HepG2 (cell line): ENCODE measurements around the gene SFT2D2. TPM values are rescaled to one million over a fixed set of nuclear protein-coding genes. Genes with fewer than 3 reads are reported as not detected.

ENCODE experiments used
- GPBP1L1 ChIP-seq: sonication (generic); formaldehyde crosslinking; IDR thresholded peaks from 2 replicates; pipeline ENCODE4 v1.5.0; 2020; ENCODE audit warnings: mild to moderate bottlenecking, missing genetic modification reagents
- HNF1B ChIP-seq: sonication (generic); formaldehyde crosslinking; IDR thresholded peaks from 2 replicates; pipeline ENCODE4 v1.5.1; 2020; ENCODE audit warnings: mild to moderate bottlenecking, moderate library complexity, missing genetic modification reagents
- HOMEZ ChIP-seq: IDR thresholded peaks from 2 replicates; pipeline ENCODE4 v1.6.1; 2016; ENCODE audit warnings: low read depth
- PPARG ChIP-seq: conservative IDR thresholded peaks from 2 replicates; pipeline ENCODE4 v1.6.1; 2016; ENCODE audit warnings: missing biosample characterization, missing genetic modification reagents
- REPIN1 ChIP-seq: sonication (generic); formaldehyde crosslinking; IDR thresholded peaks from 2 replicates; pipeline ENCODE4 v1.8.0; 2022; ENCODE audit warnings: missing genetic modification reagents, low read depth, mild to moderate bottlenecking, borderline replicate concordance
- RFX3 ChIP-seq: IDR thresholded peaks from 2 replicates; pipeline ENCODE4 v1.6.1; 2016; ENCODE audit warnings: missing biosample characterization, missing genetic modification reagents
- TSC22D2 ChIP-seq: sonication (generic); formaldehyde crosslinking; IDR thresholded peaks from 2 replicates; pipeline ENCODE4 v1.5.1; 2020; ENCODE audit warnings: missing genetic modification reagents, mild to moderate bottlenecking, borderline replicate concordance
- ZC3H13 ChIP-seq: sonication (generic); formaldehyde crosslinking; IDR thresholded peaks from 2 replicates; pipeline ENCODE4 v1.8.1; 2023; ENCODE audit warnings: mild to moderate bottlenecking, missing genetic modification reagents, moderate library complexity
- ZFP91 ChIP-seq: sonication (generic); formaldehyde crosslinking; IDR thresholded peaks from 2 replicates; pipeline ENCODE4 v1.9.0; 2022; ENCODE audit warnings: missing genetic modification reagents, mild to moderate bottlenecking, borderline replicate concordance
- ZNF121 ChIP-seq: sonication (generic); formaldehyde crosslinking; IDR thresholded peaks from 2 replicates; pipeline ENCODE4 v1.5.0; 2020; ENCODE audit warnings: mild to moderate bottlenecking, missing genetic modification reagents
- ZNF235 ChIP-seq: sonication (generic); formaldehyde crosslinking; IDR thresholded peaks from 2 replicates; pipeline ENCODE4 v1.8.1; 2023; ENCODE audit warnings: mild to moderate bottlenecking, missing genetic modification reagents, borderline replicate concordance
- ZNF431 ChIP-seq: sonication (generic); formaldehyde crosslinking; IDR thresholded peaks from 2 replicates; pipeline ENCODE4 v1.9.0; 2022; ENCODE audit warnings: missing genetic modification reagents, low read depth, mild to moderate bottlenecking, borderline replicate concordance
- ZNF574 ChIP-seq: sonication (generic); formaldehyde crosslinking; IDR thresholded peaks from 2 replicates; pipeline ENCODE4 v1.4.0; 2020; ENCODE audit warnings: missing genetic modification reagents
- ZNF576 ChIP-seq: sonication (generic); formaldehyde crosslinking; IDR thresholded peaks from 2 replicates; pipeline ENCODE4 v1.4.0; 2020; ENCODE audit warnings: mild to moderate bottlenecking, missing genetic modification reagents
- ZNF749 ChIP-seq: sonication (generic); formaldehyde crosslinking; IDR thresholded peaks from 2 replicates; pipeline ENCODE4 v1.8.0; 2022; ENCODE audit warnings: mild to moderate bottlenecking, missing genetic modification reagents, moderate library complexity, borderline replicate concordance
- polyA plus RNA-seq, 8 experiments: library from polyadenylated mRNA; depleted of rRNA in 3 of 8; stranded (reverse) in 7 of 8; unstranded in 1 of 8; fragments of >200 nt; fragmentation: Illumina TruSeq in 4 of 8; extraction: Trizol in 4 of 8; gene quantifications; 2 replicates each; pipeline versions ENCODE4 v1.2.1 to v1.2.3, GENCODE V29; 2011 to 2016; ENCODE audit warnings: low read depth in 4 of 8, missing spikeins in 1 of 8, mixed read lengths in 1 of 8; ENCODE audit not compliant: insufficient read depth in 1 of 8
- total RNA-seq, 5 experiments: library from RNA; depleted of rRNA; stranded (reverse); fragments of >200 nt; fragmentation: Illumina TruSeq; extraction: Trizol; gene quantifications; 2 replicates each; pipeline ENCODE4 v1.2.3, GENCODE V29; 2016; ENCODE audit warnings: low read depth in 1 of 5

SFT2D2 gene
- total and polyA plus RNA-seq, 2 of the 13 experiments (the other 11 are each of a cell fraction or from before 2014, with no cell fraction given), result 10.0 to 28.8 TPM

GRCh38 chr1:168178638-168179437 lies 47.0 kb upstream of the SFT2D2 start, which contains the start of gene TIPRL (continued):
- peak; percentile 96 for TF ChIP-seq HOMEZ (CRISPR knock-in tag)
- TF ChIP-seq ZNF431, result no peak
- no peak for TF ChIP-seq PPARG
- 0 out of 2 replicates have a peak, but pooled peaks have one; percentile 4 for TF ChIP-seq HNF1B (CRISPR knock-in tag)
- TF ChIP-seq ZNF576, result no peak
- TF ChIP-seq REPIN1, result peak; percentile 58; the same call in 1 of the 2 replicates
- no peak for TF ChIP-seq RFX3 (CRISPR knock-in tag)
- no peak for TF ChIP-seq ZC3H13 (CRISPR knock-in tag)
- no peak for TF ChIP-seq ZNF121
- TF ChIP-seq ZFP91, result peak; percentile 88; the same call in 1 of the 2 replicates
- TF ChIP-seq ZNF235, result 0 out of 2 replicates have a peak, but pooled peaks have one; percentile 61
- TF ChIP-seq ZNF749 (CRISPR knock-in tag), result peak; percentile 55; the same call in 1 of the 2 replicates
- TF ChIP-seq ZNF574, result peak; percentile 82
- no peak for TF ChIP-seq GPBP1L1
- no peak for TF ChIP-seq TSC22D2 (CRISPR knock-in tag)
